Upper lobe of left lung (tissue), 4 donors: Measurements from ENCODE around the gene PUM1.

Source experiments
- CTCF ChIP-seq, 6 experiments: fragments of 450-650 bp in 4 of 6; fragments of 200-600 bp in 2 of 6; sonication (generic) in 2 of 6; IDR thresholded peaks; one replicate each; pipeline ENCODE4 v1.5.1; 2016 to 2019; ENCODE audit warnings: antibody characterized with exemption in 6 of 6
- POLR2A ChIP-seq, 4 donors: fragments of 450-650 bp; IDR thresholded peaks; one replicate each; pipeline ENCODE4 v1.5.1; 2016 to 2017; ENCODE audit warnings: antibody characterized with exemption in 4 of 4, mild to moderate bottlenecking in 2 of 4

- TF ChIP-seq POLR2A (IDR thresholded peaks at IDR 0.05) (no peak), CTCF (IDR thresholded peaks at IDR 0.05) (no peak)
Observed at GRCh38 chr1:31058012-31058411, 7.5 kb downstream of the PUM1 start.
